ENCODE data around the gene LMNA. TPM values are rescaled to one million over a fixed set of nuclear protein-coding genes. Genes with fewer than 3 reads are reported as not detected.

LMNA gene
- total RNA-seq, 1 experiment from 2014 or later: 225 TPM

- Histone ChIP-seq H3K36me3 (ENCODE audit: insufficient read depth, low read length, poor library complexity, severe bottlenecking) (no peaks in the 10 kb centered on the region), H3K4me1 (ENCODE audit: insufficient read depth, low read length, poor library complexity, severe bottlenecking) (no peaks in the 10 kb centered on the region), H3K9me3 (ENCODE audit: low read depth, low read length, poor library complexity, severe bottlenecking) (no peaks in the 10 kb centered on the region), H3K27me3 (replicated peaks; ENCODE audit: insufficient read depth, low read depth, low read length, poor library complexity) (no peaks in the 10 kb centered on the region), H3K4me3 (ENCODE audit: low read depth, low read length, poor library complexity, severe bottlenecking) (no peak overlapping the region), H3K27ac (ENCODE audit: low read depth, low read length, poor library complexity, severe bottlenecking) (no peak overlapping the region)
- TF ChIP-seq EZH2 (IDR thresholded peaks at IDR 0.05; ENCODE audit: borderline replicate concordance, low read depth, low read length, poor library complexity, severe bottlenecking): no peak
- TF ChIP-seq CTCF (conservative IDR thresholded peaks at IDR 0.05; ENCODE audit: low read depth, low read length): no peak
- ChIA-PET POLR2A (ENCODE audit: low non-redundant PET) (no interaction called here), CTCF (no interaction called here)
- no TSS peak for BruUV-seq (replicated peaks)
- no peak for DNase-seq (ENCODE audit: low spot score)
- intact Hi-C loops (cut with micrococcal nuclease; ENCODE audit: unreplicated experiment): no loop called here
These were observed 39.8 kb downstream of the LMNA start for GRCh38 chr1:156154317-156154749.

GRCh38 chr1:156155756-156156510 lies 41.4 kb downstream of the LMNA start:
- intact Hi-C loops (cut with micrococcal nuclease; ENCODE audit: unreplicated experiment): no loop called here
- H3K4me1 ChIP-seq (ENCODE audit: insufficient read depth, low read length, poor library complexity, severe bottlenecking): peaks cover 5% of the 10 kb centered on the region
- CTCF ChIA-PET: no interaction called here
- H3K36me3 ChIP-seq (ENCODE audit: insufficient read depth, low read length, poor library complexity, severe bottlenecking): no peaks in the 10 kb centered on the region
- POLR2A ChIA-PET (ENCODE audit: low non-redundant PET): no interaction called here
- TF ChIP-seq CTCF (conservative IDR thresholded peaks at IDR 0.05; ENCODE audit: low read depth, low read length) (no peak), EZH2 (IDR thresholded peaks at IDR 0.05; ENCODE audit: borderline replicate concordance, low read depth, low read length, poor library complexity, severe bottlenecking) (no peak)
- H3K27me3 ChIP-seq (replicated peaks; ENCODE audit: insufficient read depth, low read depth, low read length, poor library complexity): no peaks in the 10 kb centered on the region
- H3K27ac ChIP-seq (ENCODE audit: low read depth, low read length, poor library complexity, severe bottlenecking): no peak overlapping the region
- no peaks in the 10 kb centered on the region for H3K9me3 ChIP-seq (ENCODE audit: low read depth, low read length, poor library complexity, severe bottlenecking)
- BruUV-seq (replicated peaks): no TSS peak
- no peak overlapping the region for H3K4me3 ChIP-seq (ENCODE audit: low read depth, low read length, poor library complexity, severe bottlenecking)
- no peak for DNase-seq (ENCODE audit: low spot score)

- intact Hi-C loops (cut with micrococcal nuclease; ENCODE audit: unreplicated experiment): no loop called here
- CTCF ChIA-PET: no interaction called here
- no TSS peak for BruUV-seq (replicated peaks)
These were observed 43.0 kb downstream of the LMNA start for GRCh38 chr1:156157506-156157905.

More at GRCh38 chr1:156157506-156157905, 43.0 kb downstream of the LMNA start:
- H3K9me3 ChIP-seq (ENCODE audit: low read depth, low read length, poor library complexity, severe bottlenecking): no peaks in the 10 kb centered on the region
- no peak overlapping the region for H3K4me3 ChIP-seq (ENCODE audit: low read depth, low read length, poor library complexity, severe bottlenecking)
- H3K36me3 ChIP-seq (ENCODE audit: insufficient read depth, low read length, poor library complexity, severe bottlenecking): no peaks in the 10 kb centered on the region
- no peaks in the 10 kb centered on the region for H3K27me3 ChIP-seq (replicated peaks; ENCODE audit: insufficient read depth, low read depth, low read length, poor library complexity)
- H3K4me1 ChIP-seq (ENCODE audit: insufficient read depth, low read length, poor library complexity, severe bottlenecking): peaks cover 10% of the 10 kb centered on the region
- H3K27ac ChIP-seq (ENCODE audit: low read depth, low read length, poor library complexity, severe bottlenecking): no peak overlapping the region
- TF ChIP-seq CTCF (conservative IDR thresholded peaks at IDR 0.05; ENCODE audit: low read depth, low read length): no peak
- no peak for TF ChIP-seq EZH2 (IDR thresholded peaks at IDR 0.05; ENCODE audit: borderline replicate concordance, low read depth, low read length, poor library complexity, severe bottlenecking)
- POLR2A ChIA-PET (ENCODE audit: low non-redundant PET): no interaction called here
- DNase-seq (ENCODE audit: low spot score): no peak

Data from A673 (cell line).